Astrocyte of the spinal cord (primary cell): ENCODE measurements around the gene ANKRD63.

Experiments used
- DNase-seq: peaks from one replicate; pipeline ENCODE4 v3.0.0; 2011; ENCODE audit warnings: low read depth, low spot score
- H3K4me3 ChIP-seq: 2 replicates; pipeline ENCODE4 v1.5.1; 2011; ENCODE audit warnings: low read depth, mild to moderate bottlenecking, low read length, moderate library complexity
- in situ Hi-C: cut with HindIII; loops from 2 replicates; pipeline ENCODE4 v1.10.0; 2017; ENCODE audit warnings: low sequenced_read_pairs
- TF ChIP-seq, protein P1 (sequence below): IDR thresholded peaks from 2 replicates; pipeline ENCODE4 v1.5.1; 2012; ENCODE audit warnings: low read depth, mild to moderate bottlenecking, low read length, inconsistent platforms

Gene ANKRD63

DNA sequence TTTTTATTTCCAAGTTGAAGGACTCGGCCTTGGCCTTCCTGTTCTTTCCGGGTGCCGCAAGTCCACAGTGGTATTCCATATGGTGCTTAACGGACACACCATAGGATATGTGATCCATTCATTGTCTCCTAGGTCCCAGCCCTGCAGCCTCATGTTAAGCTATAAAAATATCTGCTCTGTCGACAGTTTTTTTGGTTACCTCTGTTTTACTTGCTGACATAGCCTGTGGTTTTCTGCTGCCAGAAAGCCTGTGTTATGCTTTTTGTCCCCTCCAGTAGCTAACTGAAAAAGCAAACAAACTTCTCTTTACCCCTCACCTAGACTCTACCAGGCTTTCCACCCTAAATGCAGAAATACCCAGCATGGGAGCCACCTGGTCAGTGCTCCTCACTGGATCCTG is 45.9 kb upstream of the ANKRD63 start:
- TF ChIP-seq, protein P1, sequence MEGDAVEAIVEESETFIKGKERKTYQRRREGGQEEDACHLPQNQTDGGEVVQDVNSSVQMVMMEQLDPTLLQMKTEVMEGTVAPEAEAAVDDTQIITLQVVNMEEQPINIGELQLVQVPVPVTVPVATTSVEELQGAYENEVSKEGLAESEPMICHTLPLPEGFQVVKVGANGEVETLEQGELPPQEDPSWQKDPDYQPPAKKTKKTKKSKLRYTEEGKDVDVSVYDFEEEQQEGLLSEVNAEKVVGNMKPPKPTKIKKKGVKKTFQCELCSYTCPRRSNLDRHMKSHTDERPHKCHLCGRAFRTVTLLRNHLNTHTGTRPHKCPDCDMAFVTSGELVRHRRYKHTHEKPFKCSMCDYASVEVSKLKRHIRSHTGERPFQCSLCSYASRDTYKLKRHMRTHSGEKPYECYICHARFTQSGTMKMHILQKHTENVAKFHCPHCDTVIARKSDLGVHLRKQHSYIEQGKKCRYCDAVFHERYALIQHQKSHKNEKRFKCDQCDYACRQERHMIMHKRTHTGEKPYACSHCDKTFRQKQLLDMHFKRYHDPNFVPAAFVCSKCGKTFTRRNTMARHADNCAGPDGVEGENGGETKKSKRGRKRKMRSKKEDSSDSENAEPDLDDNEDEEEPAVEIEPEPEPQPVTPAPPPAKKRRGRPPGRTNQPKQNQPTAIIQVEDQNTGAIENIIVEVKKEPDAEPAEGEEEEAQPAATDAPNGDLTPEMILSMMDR: no peak
- in situ Hi-C loops: no loop called here
- no peak overlapping the region for H3K4me3 ChIP-seq
- no peak for DNase-seq

DNA sequence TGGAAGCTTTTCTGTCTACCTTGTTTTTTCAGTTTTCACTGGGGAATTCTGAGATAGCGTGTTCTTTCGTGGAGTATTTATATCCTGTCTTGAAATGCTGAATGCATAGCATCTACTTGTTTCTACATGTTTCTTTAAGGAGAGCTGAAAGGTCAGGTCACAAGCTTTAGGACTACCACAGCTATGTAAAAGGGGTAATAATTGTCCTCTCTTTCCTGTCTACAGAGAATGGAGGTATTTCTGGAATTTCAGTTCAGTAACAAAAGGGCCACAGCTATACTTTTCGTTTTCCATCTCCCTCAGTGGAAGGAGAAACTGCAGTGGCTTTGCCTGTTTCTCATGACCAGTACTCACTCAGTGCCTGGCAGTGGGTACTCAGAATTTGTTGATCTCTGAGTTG is 45.3 kb upstream of the ANKRD63 start:
- DNase-seq: peak; percentile 46
- no peak overlapping the region for H3K4me3 ChIP-seq
- TF ChIP-seq, protein P1: no peak
- in situ Hi-C loops: no loop called here

DNA sequence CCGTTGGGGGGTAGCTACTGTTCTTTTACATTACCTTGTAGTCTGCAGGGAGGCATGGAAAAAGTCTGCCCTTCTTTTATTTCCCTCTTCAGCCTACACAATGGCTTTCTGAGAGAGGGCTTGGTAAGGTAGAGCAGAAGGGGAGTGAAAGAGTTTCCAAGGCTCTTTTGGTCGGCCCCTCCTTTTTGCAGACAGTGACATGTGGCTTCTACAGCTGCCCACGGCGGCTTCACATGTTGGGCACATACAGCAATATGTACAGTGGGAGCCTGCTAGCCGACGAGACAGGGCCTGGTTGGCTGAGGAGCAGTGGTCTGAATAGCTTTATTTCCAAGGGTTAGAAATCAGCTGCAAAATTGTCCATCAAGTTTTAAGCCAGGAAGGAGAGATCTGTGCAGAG is 44.6 kb upstream of the ANKRD63 start:
- in situ Hi-C loops: no loop called here
- DNase-seq: no peak
- no peak overlapping the region for H3K4me3 ChIP-seq
- TF ChIP-seq, protein P1: no peak

DNA sequence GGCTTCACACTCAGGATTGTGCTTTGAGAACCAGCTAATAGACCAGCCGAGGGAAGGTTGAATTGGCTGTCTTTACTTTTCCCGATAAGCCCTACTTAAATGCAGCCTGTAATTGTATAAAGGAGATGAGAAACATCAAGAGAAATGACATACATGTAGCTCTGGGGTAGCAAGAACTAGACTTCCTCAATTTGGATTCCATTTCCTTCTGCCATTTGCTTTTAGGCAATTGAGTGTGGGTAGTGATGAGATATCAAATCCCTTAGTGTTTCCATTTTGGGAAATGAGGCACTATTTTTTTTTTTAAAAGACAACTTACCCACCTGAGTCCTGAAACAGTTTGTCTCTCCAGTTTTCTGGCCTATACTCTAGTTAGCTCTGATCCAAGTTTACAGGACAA is 42.8 kb upstream of the ANKRD63 start:
- DNase-seq: no peak
- TF ChIP-seq, protein P1: no peak
- in situ Hi-C loops: no loop called here
- no peak overlapping the region for H3K4me3 ChIP-seq

DNA sequence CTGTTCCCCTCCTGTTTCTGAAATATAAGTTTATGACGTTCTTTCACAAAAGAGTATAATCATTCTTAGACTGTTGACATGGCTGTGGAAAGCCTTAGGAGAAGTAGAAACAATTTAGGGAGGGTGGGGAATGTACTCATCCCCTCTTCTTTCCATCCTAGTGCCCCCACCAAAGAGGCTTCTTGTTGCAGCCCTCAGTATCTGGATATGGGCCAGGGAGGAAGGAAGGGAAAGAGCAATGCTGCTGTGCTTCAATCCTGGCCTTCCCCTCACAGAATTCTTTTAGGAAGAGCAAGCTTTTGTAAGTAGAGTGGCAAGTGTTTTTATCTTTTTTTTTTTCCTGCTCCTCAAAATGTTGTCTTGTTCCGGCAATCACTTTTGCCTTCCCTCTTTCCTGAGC is 42.3 kb upstream of the ANKRD63 start:
- TF ChIP-seq, protein P1: no peak
- in situ Hi-C loops: no loop called here
- peak overlapping the region; percentile 61 for H3K4me3 ChIP-seq
- no peak for DNase-seq

DNA sequence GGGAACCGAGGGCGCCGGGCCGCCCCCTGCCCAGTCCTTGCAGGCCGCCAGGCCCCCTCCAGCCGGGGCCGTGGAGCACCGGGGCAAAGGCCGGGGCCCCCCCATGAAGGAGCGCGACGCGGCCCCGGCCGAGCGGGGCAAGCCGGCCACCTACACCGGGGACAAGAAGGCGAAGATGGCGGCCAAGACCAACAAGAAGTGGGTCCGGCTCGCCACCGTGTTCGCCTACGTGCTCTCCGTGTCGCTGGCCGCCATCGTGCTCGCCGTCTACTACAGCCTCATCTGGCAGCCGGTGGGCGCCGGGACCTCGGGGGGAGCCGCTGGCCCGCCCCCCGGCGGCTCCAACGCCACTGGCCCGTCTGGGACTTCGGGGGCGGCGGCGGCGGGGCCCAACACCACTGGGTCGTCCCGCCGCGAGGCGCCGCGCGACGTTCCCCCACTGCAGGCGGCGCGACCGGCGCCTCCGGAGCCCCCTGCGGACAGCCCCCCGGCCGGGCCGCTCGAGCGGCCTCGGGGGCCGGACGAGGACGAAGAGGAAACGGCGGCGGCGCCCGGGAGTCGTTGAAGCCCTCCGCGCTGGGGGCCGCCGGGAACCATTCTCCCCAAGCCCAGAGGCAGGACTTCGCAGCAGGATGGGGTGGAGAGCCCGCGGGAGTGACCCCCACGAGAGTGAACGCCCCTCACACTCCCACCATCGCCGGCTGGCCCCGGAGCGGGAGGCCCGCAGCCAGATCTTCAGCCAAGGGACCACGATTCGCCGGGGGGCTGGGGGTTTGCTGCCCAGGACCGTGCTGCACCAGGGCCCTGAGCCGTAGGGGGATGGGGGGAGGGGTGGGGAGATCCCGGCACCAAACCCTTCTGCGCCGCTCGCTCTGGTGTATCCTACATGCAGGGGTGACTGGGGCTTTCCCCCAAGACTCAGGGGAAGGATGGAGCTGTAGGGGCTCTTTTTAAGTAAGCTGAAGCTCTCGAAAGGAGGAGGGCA is 41.4 kb upstream of the ANKRD63 start:
- DNase-seq: no peak
- TF ChIP-seq, protein P1: no peak
- peak overlapping the region; percentile 61 for H3K4me3 ChIP-seq
- in situ Hi-C loops: no loop called here
